Sigmoid colon (tissue), 4 donors: Measurements from ENCODE around the gene KRTAP19-4.

ENCODE experiments used
- POLR2A ChIP-seq, 2 donors: fragments of 450-650 bp; IDR thresholded peaks; one replicate each; pipeline ENCODE4 v1.6.1; 2016; ENCODE audit warnings: antibody characterized with exemption in 2 of 2, mild to moderate bottlenecking in 2 of 2, moderate library complexity in 2 of 2
- POLR2AphosphoS5 ChIP-seq, 4 donors: sonication (generic); formaldehyde crosslinking; IDR thresholded peaks; one replicate each; pipeline ENCODE4 v1.6.1; 2017; ENCODE audit warnings: antibody characterized with exemption in 4 of 4
- TF ChIP-seq, protein P1 (sequence below), 4 experiments: fragments of 450-650 bp in 3 of 4; fragments of 200-600 bp in 1 of 4; IDR thresholded peaks; one replicate each; pipeline ENCODE4 v1.5.1; 2016 to 2019; ENCODE audit warnings: antibody characterized with exemption in 4 of 4, mild to moderate bottlenecking in 3 of 4, moderate library complexity in 2 of 4

DNA sequence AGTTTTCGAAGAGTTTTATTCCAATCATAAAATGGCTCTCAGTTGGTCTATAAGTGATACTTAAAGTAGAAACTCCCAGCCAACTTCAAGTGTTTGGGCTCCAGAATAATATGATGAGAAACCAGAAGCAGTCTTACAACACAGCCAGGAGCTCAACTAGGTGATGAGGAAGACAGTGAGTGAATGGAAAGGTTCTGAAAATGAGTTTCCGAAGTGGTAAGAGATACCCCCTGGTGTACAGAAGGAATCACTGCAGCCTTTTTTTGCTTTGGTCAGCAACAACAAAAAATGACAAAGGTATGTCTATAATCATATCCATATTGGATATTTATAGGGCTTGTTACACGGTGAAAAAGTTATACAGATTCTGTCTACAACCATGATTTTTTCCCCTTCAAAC lies 33.3 kb downstream of the KRTAP19-4 start:
- TF ChIP-seq, protein P1, sequence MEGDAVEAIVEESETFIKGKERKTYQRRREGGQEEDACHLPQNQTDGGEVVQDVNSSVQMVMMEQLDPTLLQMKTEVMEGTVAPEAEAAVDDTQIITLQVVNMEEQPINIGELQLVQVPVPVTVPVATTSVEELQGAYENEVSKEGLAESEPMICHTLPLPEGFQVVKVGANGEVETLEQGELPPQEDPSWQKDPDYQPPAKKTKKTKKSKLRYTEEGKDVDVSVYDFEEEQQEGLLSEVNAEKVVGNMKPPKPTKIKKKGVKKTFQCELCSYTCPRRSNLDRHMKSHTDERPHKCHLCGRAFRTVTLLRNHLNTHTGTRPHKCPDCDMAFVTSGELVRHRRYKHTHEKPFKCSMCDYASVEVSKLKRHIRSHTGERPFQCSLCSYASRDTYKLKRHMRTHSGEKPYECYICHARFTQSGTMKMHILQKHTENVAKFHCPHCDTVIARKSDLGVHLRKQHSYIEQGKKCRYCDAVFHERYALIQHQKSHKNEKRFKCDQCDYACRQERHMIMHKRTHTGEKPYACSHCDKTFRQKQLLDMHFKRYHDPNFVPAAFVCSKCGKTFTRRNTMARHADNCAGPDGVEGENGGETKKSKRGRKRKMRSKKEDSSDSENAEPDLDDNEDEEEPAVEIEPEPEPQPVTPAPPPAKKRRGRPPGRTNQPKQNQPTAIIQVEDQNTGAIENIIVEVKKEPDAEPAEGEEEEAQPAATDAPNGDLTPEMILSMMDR (IDR thresholded peaks at IDR 0.05) = no peak
- no peak for TF ChIP-seq POLR2AphosphoS5 (IDR thresholded peaks at IDR 0.05)
- TF ChIP-seq POLR2A (IDR thresholded peaks at IDR 0.05) = no peak
